GM13977 (cell line): ENCODE measurements around the gene ZNF618.

Source experiments
- DNase-seq: peaks from one replicate; pipeline ENCODE4 v3.0.0; 2012; ENCODE audit warnings: low spot score
- CTCF ChIP-seq: IDR thresholded peaks from 2 replicates; pipeline ENCODE4 v1.5.1; 2012; ENCODE audit warnings: mild to moderate bottlenecking, control low read depth; ENCODE audit not compliant: insufficient read depth; ENCODE audit errors: extremely low read depth, missing control alignments
- in situ Hi-C: fragments of 300-500 bp; cut with MboI; formaldehyde crosslinking; loops from one replicate; pipeline ENCODE4 v1.12.0; 2022; ENCODE audit warnings: low sequenced_read_pairs, low pct_unique_long_range_greater_than_20kb, mixed read lengths, inconsistent platforms; ENCODE audit not compliant: unreplicated experiment

ZNF618 gene

GRCh38 chr9:114002271-114002985 lies 126.3 kb downstream of the ZNF618 start:
- in situ Hi-C loops: no loop called here
- no peak for DNase-seq
- TF ChIP-seq CTCF: no peak

GRCh38 chr9:114002986-114003350 lies 126.9 kb downstream of the ZNF618 start:
- TF ChIP-seq CTCF: no peak
- no peak for DNase-seq
- in situ Hi-C loops: no loop called here

GRCh38 chr9:114003351-114003750 lies 127.2 kb downstream of the ZNF618 start:
- no peak for DNase-seq
- no peak for TF ChIP-seq CTCF
- in situ Hi-C loops: no loop called here

- in situ Hi-C loops: no loop called here
- no peak for TF ChIP-seq CTCF
- DNase-seq: no peak
Measured at GRCh38 chr9:114003758-114004157, 127.6 kb downstream of the ZNF618 start.

GRCh38 chr9:114004221-114004716 lies 128.2 kb downstream of the ZNF618 start:
- DNase-seq: no peak
- in situ Hi-C loops: no loop called here

GRCh38 chr9:114005371-114006154 lies 129.5 kb downstream of the ZNF618 start:
- no peak for TF ChIP-seq CTCF
- in situ Hi-C loops: no loop called here
- no peak for DNase-seq

More at GRCh38 chr9:114004221-114004716, 128.2 kb downstream of the ZNF618 start:
- TF ChIP-seq CTCF: no peak
